IPS-NIHi11 (cell line): ENCODE data around the gene SYS1.
"Not testable (repeated sequence)": the region's sequence is repeated elsewhere in the genome, so short reads cannot be mapped to it uniquely, and the experiment has no call there.

Experiments used
- DNase-seq: peaks from one replicate; pipeline ENCODE4 v3.0.0; 2012; ENCODE audit warnings: mixed read lengths, low spot score

SYS1 gene

DNA sequence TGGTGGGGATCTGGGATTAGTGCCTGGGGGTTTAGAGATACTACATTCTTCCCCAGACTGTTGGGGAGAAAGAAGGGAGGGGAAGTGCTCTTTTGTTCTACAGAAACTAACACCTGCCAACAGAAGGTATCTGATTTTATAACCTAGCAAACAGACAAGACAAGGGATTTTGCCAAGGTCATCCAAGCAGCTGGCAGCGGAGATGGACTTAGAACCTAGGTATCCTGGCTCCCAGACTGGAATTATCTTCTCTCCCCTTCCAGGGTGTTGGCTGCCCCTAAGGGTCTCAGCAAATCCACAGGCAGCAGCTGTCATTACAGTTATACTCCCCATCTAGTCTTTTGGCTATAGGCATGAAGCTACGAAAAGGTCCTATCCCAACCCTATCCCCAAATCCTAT, 23.2 kb upstream of the SYS1 start:
- DNase-seq: no peak

GRCh38 chr20:45340236-45340847, 22.6 kb upstream of the SYS1 start:
- no peak for DNase-seq

DNA sequence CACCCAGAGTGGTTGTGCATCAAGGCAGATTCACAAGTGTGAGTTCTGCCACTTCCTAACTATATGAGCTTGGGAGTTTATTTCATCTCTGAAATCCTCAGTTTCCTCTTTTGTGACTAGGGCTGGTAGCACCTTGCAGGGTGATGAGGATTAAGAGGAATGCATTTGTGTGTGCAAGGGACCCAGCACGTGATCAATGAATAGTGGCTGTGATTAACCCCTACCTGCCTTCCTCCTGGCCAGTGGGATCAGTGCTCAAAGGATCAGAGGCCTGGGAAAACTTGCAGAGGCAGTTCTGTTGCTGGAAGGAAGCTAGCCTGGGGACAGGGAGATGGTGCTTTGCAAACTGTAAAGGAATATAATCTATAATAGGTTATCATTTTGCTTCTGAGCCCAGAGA, 22.0 kb upstream of the SYS1 start:
- DNase-seq: peak; percentile 63

- DNase-seq: peak; percentile 50
Observed at GRCh38 chr20:45341579-45341938, 21.4 kb upstream of the SYS1 start.

DNA sequence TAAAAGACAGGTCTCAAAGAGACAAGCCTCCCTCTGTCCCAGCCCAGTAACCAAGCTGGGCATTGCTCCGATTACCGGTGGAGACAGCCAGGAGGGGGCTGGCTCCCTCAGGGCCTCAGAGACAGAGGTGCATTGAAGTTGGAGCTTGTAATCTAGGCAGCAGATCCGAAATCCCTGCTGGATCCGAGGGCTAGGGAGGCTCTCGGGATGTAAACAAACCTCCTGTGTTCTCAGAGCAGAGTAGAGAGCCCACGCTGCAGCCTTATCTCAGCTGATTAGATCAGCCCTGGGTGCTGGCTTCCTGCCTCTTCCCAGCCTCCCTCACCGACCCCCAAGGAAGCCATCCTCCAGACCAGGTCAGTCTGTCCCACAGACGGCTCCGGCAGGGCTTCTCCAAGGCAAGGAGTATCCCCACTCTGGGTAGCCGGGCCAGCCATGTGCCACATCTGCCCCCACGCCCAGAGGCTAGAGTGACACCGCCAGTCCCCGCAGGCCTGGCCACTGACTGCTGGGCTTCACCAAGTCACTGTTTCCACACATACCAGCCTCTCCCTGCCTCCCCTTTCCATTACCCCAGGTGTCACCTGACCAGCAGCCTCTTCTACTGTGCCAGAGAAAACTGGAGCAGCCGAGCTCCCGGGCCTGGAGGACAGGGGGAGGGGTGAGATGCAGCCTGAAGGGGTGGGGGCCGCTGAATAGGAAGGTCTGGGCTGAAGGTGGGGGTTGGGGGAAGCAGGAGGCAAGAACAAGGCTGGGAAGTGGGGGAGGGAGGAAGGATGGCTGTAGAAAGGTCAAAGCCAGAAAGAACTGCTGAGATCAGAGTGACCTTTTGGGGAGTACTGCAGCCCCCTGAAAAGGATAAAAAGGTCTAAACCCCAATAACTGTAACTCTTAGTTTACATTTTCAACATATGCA, 20.8 kb upstream of the SYS1 start:
- DNase-seq: peak; percentile 80

- no peak for DNase-seq
Observed at GRCh38 chr20:45342855-45343531, 20.0 kb upstream of the SYS1 start.

GRCh38 chr20:45343532-45344167, 19.3 kb upstream of the SYS1 start:
- no peak for DNase-seq

DNA sequence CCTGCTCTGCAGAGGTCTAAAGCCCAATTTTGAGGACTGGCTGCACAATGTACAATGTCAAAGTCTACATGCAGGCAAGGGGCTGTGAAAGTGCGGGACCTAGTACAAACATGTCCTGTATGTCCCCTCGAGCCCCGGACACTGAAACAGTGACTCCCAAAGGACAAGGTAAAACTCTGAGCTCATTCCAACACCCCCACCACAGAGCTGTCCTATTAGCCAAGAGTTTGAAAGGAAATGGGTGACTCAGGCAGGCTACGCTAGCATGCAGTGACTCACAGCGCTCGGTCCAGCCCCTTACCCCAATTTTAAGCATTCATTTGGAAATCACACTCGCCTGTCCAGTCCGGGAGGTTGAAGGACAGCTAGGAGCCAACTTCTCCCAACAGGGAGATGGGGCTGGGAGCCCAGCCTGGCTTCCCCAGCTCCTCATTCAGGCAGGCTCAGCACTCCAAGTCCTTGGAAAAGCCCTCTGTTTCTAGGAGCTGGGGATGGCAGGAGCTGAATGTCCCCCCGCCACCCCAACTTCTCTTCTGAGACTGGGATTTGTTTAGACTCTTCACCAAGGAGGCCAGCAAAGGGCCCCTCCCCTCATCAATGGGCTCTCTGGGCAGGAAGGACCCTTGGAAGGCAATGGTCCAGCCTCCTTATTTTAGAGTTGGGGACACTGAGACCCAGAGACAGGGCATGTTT, 18.6 kb upstream of the SYS1 start:
- no peak for DNase-seq

DNA sequence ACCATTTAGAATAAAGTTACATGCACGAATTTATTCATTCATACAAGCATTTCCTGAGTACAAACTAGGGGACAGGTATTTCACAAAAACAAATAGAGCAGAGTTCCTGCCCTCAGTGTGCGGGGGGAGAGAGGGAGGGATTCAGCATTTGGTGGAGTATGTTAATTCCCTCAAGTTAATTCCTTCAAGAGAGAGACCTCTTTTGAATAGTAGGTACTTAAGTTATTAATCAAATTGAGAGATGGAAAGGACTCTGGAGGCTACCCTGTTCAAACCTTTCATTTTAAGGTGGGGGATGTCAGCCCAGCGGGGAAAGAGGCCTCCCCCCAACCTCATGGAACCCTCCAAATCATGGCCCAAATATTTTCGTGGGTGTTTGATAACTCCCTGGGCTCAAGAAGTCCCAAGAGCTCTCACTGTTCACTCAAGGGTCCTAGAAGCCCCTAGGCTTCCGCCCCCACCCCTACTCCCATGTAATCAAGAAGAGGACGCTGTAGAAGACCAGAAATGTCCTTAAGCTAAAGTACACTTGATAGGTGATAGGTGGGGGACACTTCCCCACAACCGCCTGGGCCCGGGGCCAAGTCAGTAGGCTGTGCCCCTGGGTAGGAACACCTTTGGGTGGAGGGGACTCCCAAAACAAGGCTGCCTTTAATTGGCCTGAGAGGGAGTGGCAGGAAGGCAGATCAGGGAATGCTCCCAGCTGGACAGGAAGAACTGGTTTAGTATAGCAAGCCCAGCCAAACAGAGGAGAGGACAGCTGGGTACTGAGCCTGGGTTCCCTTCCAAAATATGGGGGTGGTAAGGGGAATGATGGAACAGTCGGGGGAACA, 17.6 kb upstream of the SYS1 start:
- no peak for DNase-seq

DNA sequence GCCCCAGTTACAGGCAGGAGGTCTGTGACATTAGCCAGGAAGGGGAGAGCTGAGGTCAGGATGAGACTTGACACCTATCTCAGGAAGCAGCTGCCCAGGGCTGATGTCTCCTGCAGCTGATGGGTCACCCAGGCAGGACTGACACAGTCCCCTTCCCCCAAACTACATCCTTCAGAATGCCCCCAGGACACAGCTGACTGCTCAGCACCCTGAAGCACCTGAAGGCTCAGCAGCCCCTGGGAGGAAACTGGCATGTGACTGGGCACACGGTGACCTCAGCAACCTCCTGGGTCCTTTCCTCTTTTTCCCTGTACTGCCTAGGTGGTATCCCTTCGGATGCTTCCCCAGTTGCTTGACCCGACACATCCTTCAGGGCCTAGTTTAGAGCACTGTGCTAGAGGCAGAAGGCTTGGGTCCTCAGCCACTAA, 16.7 kb upstream of the SYS1 start:
- no peak for DNase-seq

DNA sequence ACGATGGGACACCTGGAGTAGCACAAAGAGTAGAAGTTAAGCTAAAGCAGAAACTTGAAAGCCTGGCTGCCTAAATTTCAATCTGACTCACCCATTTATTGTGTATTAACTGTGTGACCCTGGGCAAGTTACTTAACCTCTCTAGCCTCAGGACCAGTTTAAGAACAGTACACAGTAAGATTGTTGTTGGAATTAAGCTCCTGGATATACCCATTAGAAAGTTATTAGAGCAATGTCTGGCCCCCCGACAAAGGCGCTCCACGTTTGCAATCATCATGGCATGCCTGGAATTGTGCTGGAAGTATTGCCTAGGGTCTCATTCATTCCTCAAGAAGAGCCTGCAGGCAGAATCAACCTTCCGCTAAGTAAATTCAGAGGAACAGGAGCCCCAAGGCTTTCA, 16.1 kb upstream of the SYS1 start:
- no peak for DNase-seq

GRCh38 chr20:45347297-45347935, 15.5 kb upstream of the SYS1 start:
- no peak for DNase-seq

DNA sequence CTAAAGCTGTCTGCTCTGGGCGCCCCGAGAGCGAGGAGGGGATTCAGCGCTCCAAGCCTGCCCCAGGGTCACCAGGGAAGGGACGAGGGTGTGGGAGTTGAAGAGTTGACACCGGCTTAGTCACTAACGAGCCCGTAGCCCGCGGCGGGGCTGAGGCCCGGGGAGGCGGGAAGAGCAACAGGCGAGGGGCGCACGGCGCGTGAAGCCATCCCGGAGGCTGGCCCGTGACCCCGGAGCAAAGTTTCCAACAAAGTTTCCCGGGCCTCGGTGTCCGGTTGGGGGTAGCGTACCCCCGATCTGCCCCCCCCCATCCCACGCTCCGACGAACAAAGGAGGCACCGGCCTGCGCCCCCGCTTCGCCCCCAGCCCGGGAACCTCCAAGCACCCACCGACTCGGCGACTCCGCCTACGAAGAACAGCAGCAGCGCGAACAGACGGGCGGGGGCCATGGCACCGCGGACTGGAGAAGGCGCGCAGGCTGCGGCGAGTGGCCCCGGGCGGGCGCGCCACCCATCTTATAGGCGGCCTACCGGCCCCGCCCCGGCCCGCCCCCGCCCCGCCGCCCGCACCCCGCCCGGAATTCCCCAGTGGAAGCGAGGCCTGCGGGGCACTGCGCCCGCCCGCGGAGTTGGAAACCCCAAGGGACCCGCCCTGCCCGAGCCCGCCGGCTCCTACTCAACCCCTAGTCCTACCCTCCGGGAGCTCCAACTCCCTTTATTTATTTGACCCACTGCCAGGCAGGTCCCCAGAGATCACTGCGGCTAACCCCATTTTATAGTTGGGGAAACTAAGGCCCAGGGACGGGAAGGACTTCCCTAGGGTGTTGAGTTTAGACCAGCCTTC, 14.8 kb upstream of the SYS1 start, which contains the start of gene SDC4:
Gene SDC4 (minus strand): TSS at position 489 of the 843 bp plus-strand sequence. CDS start 40 bp downstream, at position 449.
- peak; percentile 82 for DNase-seq

DNA sequence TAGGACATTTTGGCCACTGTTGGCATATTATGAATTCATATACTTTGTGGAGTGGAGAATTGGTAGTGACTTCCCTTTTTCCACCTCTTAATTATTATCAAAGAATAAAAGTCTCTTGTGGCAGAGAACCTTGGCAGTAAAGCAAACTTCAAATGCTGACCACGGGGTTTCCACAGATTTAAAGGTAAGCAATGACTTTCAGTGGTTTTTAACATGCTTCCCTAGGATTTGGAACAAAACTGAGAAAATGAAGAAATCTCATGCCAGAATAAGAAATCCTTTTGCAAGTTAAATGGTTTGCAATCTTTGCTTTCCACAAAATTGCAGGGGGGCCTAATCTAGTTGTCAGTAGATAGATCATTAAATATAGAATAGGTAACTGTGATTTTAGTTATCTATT, 12.7 kb upstream of the SYS1 start:
- no peak for DNase-seq

DNA sequence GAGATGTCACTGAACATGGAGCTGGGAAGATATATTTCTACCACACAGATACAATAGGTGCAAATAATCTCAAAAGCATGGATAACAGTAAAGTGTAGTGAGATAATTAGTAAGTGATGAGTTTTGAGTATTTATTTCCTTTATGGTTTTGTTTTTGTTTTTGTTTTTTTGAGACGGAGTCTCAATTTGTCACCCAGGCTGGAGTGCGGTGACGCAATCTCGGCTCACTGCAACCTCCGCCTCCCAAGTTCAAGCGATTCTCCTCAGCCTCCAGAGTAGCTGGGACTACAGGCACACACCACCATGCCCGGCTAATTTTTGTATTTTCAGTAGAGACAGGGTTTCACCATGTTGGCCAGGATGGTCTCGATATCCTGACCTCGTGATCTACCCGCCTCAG, 12.2 kb upstream of the SYS1 start:
- not testable (repeated sequence) for DNase-seq

- DNase-seq: no peak
Observed at GRCh38 chr20:45352729-45353128, 10.2 kb upstream of the SYS1 start.

DNA sequence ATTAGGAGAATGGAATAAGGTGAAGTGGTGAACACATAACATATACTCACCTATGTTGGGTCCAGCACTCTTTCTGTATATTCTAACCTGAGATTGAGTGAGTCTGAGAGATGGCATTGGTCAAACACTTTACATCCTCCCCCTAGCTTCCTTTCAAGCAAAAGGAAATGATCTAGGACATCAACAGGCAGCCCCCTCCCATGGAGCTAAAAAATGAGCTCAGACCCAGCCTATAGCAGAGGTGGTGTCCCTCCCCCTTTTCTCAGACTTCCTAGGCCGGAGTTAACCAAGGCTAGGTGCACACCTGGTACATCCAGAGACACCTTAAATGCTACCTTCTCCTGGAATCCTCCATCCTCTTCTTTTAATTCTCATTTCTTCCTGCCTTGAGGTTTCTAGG, 9.2 kb upstream of the SYS1 start:
- no peak for DNase-seq

DNA sequence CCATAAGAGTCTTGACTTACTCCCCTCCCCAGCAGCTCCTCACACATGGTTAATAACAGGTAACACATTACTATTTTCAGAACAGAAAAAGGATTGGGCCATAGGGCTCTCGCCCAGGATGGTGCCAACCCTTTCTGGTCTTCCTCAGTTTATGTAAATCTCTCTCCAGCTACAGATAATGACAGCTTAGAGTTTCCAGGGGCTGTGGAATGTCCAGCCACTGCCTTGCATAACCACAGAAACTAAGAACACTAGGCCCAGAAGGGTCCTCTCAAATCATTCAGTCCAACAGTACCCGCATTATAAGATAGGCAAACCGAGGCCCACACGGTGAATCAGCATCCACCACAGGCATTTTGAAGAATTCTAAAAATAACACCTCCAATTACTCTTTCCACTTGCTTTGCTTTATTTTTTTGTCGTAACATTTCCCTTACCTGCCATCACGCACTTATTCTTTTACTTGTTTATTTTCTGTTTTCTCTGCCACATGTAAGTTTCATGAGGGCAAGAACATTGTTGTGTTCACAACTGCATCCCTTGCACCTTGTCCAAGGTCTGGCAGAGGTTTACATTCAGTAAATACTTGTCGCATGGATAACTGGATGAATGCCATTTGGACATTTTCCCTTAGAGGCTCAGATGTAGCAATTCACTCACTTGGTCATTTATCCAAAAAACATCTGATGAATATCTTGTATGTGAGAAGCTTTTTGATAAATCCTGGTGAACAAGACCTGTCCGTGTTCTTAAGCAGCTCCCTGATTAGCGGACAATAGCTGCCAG, 8.3 kb upstream of the SYS1 start:
- no peak for DNase-seq
